Activated CD4-positive, alpha-beta T cell treated with anti-CD3 and anti-CD28 coated beads, Interleukin-2, amount 10 ng/mL, durations not matched to agents 7 days and 5 days (primary cell): Measurements from ENCODE around the gene GRM4. TPM values are rescaled to one million over a fixed set of nuclear protein-coding genes. Genes with fewer than 3 reads are reported as not detected.
A peak's percentile ranks its signal among the peaks of the same experiment; 100 is the strongest.

ENCODE experiments used
- CTCF ChIA-PET: fragments of 350-600 bp; sonication (Branson Sonifier 250); formaldehyde crosslinking; loops from one replicate; lab custom pipeline; 2021; ENCODE audit warnings: antibody characterized with exemption; lab: Charles Lee
- POLR2A ChIA-PET: fragments of 350-600 bp; sonication (Branson Sonifier 250); formaldehyde crosslinking; loops from one replicate; lab custom pipeline; 2021; ENCODE audit warnings: antibody characterized with exemption; lab: Charles Lee
- DNase-seq: peaks from one replicate; pipeline ENCODE4 v3.0.0-alpha.2; 2020
- H3K27ac Mint-ChIP-seq: one replicate; pipeline ENCODE4 v1.8.0; 2021; ENCODE audit warnings: mild to moderate bottlenecking, moderate library complexity, mixed read lengths
- H3K27me3 Mint-ChIP-seq: one replicate; pipeline ENCODE4 v1.8.0; 2021; ENCODE audit warnings: mixed read lengths
- H3K36me3 Mint-ChIP-seq: one replicate; pipeline ENCODE4 v1.8.0; 2021; ENCODE audit warnings: low read depth, mixed read lengths
- H3K4me1 Mint-ChIP-seq: one replicate; pipeline ENCODE4 v1.8.0; 2021; ENCODE audit warnings: mixed read lengths
- H3K4me3 Mint-ChIP-seq: one replicate; pipeline ENCODE4 v1.8.0; 2021; ENCODE audit warnings: mild to moderate bottlenecking, moderate library complexity, mixed read lengths
- H3K9me3 Mint-ChIP-seq: one replicate; pipeline ENCODE4 v1.8.0; 2021; ENCODE audit warnings: mixed read lengths
- total RNA-seq, 2 experiments: library from RNA; stranded (reverse); gene quantifications; one replicate each; pipeline ENCODE4 v1.2.3, GENCODE V29; 2021

The GRM4 gene
- total RNA-seq, 2 experiments from 2014 or later = not detected

DNA sequence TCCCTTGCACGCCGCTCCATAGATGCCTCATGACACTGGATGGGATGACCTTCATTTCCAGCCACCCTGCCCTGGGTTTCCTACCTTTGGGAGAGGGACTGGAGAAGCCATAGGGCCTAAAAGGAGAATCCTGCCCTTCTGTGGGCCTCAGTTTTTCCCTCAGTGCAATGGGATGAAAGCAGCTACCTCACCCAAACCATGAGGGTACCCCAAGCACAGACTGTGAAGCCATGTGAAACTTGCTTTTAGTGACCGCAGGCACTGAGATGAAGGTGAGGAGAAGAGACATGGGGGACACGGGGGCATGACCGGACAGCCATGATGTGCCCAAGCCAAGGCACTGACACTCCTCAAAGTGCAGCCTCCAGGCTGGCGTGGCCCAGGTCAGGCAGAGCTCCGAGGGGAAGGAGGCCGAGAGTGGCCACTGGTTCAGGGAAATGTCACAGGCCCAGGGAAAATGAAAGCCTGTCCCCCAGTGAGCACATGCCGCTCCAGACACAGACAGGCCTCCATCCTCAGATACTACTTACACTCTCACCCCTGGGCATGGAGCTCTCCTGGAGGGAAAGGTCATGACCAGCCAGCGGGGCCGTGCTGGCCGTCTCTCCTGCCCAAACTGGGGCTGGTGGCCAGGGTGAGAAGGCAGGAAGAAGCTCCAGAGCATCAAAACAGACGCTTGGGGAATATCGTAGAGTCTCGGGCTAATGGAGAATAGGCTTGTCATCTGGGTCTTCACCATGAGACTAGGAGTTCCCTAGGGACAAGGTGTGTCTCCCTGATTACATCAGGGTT lies 116.2 kb downstream of the GRM4 start:
- DNase-seq = no peak
- Mint-ChIP-seq H3K36me3 (no peaks in the 10 kb centered on the region), H3K27me3 (no peaks in the 10 kb centered on the region), H3K9me3 (no peaks in the 10 kb centered on the region), H3K4me3 (no peak overlapping the region), H3K4me1 (no peaks in the 10 kb centered on the region), H3K27ac (no peak overlapping the region)
- CTCF ChIA-PET = interaction anchor here (0.9 kb wide), 1 partner anchor 16 kb away, joined by 3 read pairs; no protein-coding TSS in a partner anchor
- POLR2A ChIA-PET = no interaction called here

GRCh38 chr6:34028691-34029360 lies 117.1 kb downstream of the GRM4 start:
- POLR2A ChIA-PET = interaction anchor here (0.6 kb wide), 1 partner anchor 208 kb away, joined by 3 read pairs; the partner anchor contains the start of gene HMGA1
- no peaks in the 10 kb centered on the region for H3K4me1 Mint-ChIP-seq

DNA sequence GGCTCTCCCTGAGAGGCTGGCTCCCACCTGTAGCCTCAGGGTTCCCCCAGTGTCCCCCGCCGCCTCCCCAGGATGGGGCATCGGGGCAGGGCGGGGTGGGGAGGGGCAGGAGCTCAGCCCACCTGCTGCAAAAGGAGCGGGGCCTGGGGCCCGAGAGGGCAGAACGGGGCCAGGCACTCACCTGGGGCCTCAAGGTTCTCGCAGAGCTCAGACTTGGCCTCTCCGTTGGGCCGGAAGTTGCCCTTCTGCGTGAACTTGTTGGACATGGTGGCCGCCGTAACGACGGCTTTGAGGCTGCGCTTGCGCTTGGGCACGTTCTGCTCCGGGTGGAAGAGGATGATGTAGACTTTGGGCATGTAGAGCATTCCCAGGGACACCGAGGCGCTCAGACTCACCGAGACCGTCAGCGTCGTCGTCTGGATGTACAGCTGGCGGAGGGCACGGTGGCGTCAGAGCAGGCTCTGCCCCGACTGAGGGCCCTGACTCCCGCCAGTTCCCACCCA lies 117.9 kb downstream of the GRM4 start:
- Mint-ChIP-seq H3K27ac (no peak overlapping the region), H3K27me3 (peaks cover 1% of the 10 kb centered on the region), H3K9me3 (no peaks in the 10 kb centered on the region), H3K4me3 (no peak overlapping the region), H3K36me3 (no peaks in the 10 kb centered on the region), H3K4me1 (no peaks in the 10 kb centered on the region)
- DNase-seq = no peak
- ChIA-PET CTCF (interaction anchor here (0.6 to 5.5 kb wide), 22 partner anchors 9 to 317 kb away, joined by 3 to 71 read pairs (median 4); partner anchors contain the start of gene UQCC2), POLR2A (no interaction called here)

More at GRCh38 chr6:34028691-34029360, 117.1 kb downstream of the GRM4 start:
- Mint-ChIP-seq H3K9me3 (no peaks in the 10 kb centered on the region), H3K27ac (no peak overlapping the region), H3K4me3 (no peak overlapping the region), H3K36me3 (no peaks in the 10 kb centered on the region), H3K27me3 (no peaks in the 10 kb centered on the region)
- no peak for DNase-seq
- CTCF ChIA-PET = interaction anchor here (0.7 to 5.5 kb wide), 9 partner anchors 9 to 318 kb away, joined by 3 to 71 read pairs (median 4); partner anchors contain the start of gene UQCC2

DNA sequence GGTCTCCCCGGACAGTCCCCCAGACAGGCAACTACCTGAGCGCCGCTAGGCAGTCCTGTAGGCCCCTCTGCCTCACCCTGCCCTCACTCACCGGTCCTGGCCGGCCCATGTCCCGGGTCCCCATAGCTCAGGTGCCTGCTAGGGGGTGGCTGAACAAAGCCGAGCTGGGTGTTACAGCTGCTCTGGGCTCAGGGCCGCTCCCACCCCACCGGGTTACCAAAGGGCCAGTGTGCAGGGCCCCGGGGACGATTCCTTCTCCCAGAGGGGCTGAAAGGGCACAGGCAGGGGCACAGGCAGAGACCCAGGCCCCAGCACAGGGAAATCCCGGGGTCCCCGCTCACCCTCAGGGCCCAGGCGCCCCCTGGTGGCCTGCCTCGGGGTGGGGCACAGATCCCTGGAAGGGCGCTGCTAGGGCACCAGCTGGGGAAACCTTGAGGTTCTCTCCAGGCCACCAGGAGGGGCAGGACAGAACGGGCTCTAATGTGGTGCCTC lies 118.4 kb downstream of the GRM4 start:
- Mint-ChIP-seq H3K36me3 (no peaks in the 10 kb centered on the region), H3K4me3 (no peak overlapping the region), H3K9me3 (no peaks in the 10 kb centered on the region), H3K4me1 (no peaks in the 10 kb centered on the region), H3K27ac (no peak overlapping the region), H3K27me3 (peaks cover 3% of the 10 kb centered on the region)
- POLR2A ChIA-PET = no interaction called here
- peak; percentile 63 for DNase-seq
- CTCF ChIA-PET = interaction anchor here (0.6 to 5.5 kb wide), 24 partner anchors 8 to 316 kb away, joined by 3 to 71 read pairs (median 3); partner anchors contain the start of gene UQCC2

GRCh38 chr6:34025861-34026260 lies 120.0 kb downstream of the GRM4 start:
- Mint-ChIP-seq H3K27ac (no peak overlapping the region), H3K9me3 (no peaks in the 10 kb centered on the region), H3K4me1 (no peaks in the 10 kb centered on the region), H3K27me3 (peaks cover 3% of the 10 kb centered on the region), H3K4me3 (no peak overlapping the region), H3K36me3 (no peaks in the 10 kb centered on the region)
- no peak for DNase-seq
- ChIA-PET POLR2A (no interaction called here), CTCF (interaction anchor here (0.6 to 5.5 kb wide), 3 partner anchors 38 to 354 kb away, joined by 3 to 71 read pairs (median 3); no protein-coding TSS in a partner anchor)

DNA sequence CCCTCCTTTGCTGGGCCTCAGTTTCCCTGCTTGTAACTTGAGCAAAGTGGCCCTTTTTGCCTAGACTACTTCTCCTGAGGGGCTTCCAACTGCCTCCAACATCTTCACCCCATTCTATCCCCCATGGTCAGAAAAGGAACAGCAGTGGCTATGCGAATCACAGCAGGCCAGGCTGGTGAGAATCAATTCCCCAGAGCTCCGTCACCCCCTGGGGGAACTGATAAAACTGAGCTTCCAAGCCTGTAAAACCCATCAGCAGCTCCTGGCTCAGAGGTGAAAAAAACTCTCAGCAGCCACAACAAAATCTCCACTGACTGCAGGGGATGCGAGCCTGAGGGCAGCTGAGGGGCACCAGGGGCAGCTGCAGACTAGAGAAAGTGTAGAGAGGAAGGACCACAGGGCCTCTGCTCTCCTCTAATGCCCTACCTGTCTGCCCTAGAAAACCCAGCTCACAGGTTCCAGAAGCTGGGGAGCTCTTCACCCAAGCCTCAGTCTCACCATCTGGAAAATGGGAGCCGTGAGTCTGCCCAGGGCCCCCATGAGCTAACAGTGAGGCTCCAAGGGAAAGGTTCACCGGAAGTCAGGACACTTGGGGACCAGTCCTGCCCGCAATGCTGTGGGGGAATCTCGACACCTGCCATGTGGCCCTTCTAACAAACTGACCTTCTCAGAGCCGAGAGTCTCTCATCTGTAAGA lies 120.6 kb downstream of the GRM4 start:
- peaks cover 3% of the 10 kb centered on the region for H3K27me3 Mint-ChIP-seq
- no peaks in the 10 kb centered on the region for H3K4me1 Mint-ChIP-seq
- no peaks in the 10 kb centered on the region for H3K36me3 Mint-ChIP-seq
- H3K27ac Mint-ChIP-seq = no peak overlapping the region
- ChIA-PET POLR2A (no interaction called here), CTCF (interaction anchor here (1.3 to 5.5 kb wide), 2 partner anchors 39 to 256 kb away, joined by 3 to 71 read pairs; no protein-coding TSS in a partner anchor)
- H3K4me3 Mint-ChIP-seq = no peak overlapping the region
- DNase-seq = no peak
- H3K9me3 Mint-ChIP-seq = no peaks in the 10 kb centered on the region

DNA sequence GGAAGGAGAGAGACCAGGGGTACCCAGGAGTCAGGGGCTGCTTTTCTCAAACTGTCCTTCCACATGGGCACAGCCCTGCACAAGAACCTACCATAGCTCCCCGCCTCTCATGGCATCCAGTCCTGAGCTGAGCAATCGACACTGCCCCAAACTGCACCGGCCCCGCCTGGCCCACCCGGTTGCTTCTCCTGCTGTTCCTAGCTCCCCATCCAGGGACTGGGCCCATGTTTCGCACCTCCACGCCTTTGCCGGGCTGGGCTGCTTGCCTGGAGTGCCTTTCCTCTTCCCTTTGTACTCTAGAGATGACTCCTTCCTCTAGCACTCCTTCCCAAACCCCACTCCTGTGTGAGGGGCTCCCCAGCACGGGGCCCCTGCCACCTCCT lies 123.0 kb downstream of the GRM4 start:
- H3K4me3 Mint-ChIP-seq = no peak overlapping the region
- H3K27me3 Mint-ChIP-seq = peaks cover 3% of the 10 kb centered on the region
- H3K27ac Mint-ChIP-seq = no peak overlapping the region
- H3K4me1 Mint-ChIP-seq = no peaks in the 10 kb centered on the region
- ChIA-PET POLR2A (no interaction called here), CTCF (no interaction called here)
- H3K36me3 Mint-ChIP-seq = no peaks in the 10 kb centered on the region
- no peaks in the 10 kb centered on the region for H3K9me3 Mint-ChIP-seq
- DNase-seq = no peak

GRCh38 chr6:34022250-34022872 lies 123.5 kb downstream of the GRM4 start:
- H3K9me3 Mint-ChIP-seq = no peaks in the 10 kb centered on the region
- ChIA-PET CTCF (no interaction called here), POLR2A (no interaction called here)
- no peak for DNase-seq
- no peaks in the 10 kb centered on the region for H3K4me1 Mint-ChIP-seq
- no peak overlapping the region for H3K4me3 Mint-ChIP-seq
- H3K27me3 Mint-ChIP-seq = peaks cover 3% of the 10 kb centered on the region
- no peaks in the 10 kb centered on the region for H3K36me3 Mint-ChIP-seq
- no peak overlapping the region for H3K27ac Mint-ChIP-seq

DNA sequence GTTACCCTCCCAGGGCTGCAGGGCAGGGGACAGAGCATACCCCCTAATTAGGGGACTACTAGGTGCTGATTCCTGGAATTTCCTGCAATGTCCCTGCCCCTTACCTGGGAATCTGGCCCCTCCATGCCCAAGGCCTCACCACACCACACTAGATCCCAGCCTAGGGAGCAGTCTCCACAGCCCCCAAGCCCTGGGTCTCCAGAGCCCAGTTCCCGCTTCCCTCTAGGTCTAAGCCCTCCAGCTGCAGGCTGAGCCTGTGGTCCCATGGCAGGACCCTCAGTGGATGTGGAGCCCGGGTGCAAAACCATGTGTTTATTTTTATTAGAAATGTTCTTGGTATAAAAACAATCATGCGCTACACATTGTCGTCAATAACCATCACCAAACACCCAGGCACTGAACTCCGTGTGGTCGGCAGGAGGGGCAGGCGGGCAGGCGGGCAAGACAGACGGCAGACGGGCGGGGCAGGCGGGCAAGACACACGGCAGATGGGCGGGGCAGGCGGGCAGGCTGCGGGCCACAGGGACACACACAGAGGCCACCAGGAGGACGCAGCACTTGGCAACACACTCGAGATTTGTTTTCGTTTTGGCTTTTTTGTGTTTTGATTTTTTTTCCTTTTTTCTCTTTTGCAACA lies 124.2 kb downstream of the GRM4 start:
- no peaks in the 10 kb centered on the region for H3K4me1 Mint-ChIP-seq
- DNase-seq = no peak
- POLR2A ChIA-PET = no interaction called here
- no peak overlapping the region for H3K27ac Mint-ChIP-seq
- no peaks in the 10 kb centered on the region for H3K9me3 Mint-ChIP-seq
- H3K4me3 Mint-ChIP-seq = no peak overlapping the region
- CTCF ChIA-PET = no interaction called here
- H3K27me3 Mint-ChIP-seq = peaks cover 3% of the 10 kb centered on the region
- no peaks in the 10 kb centered on the region for H3K36me3 Mint-ChIP-seq

DNA sequence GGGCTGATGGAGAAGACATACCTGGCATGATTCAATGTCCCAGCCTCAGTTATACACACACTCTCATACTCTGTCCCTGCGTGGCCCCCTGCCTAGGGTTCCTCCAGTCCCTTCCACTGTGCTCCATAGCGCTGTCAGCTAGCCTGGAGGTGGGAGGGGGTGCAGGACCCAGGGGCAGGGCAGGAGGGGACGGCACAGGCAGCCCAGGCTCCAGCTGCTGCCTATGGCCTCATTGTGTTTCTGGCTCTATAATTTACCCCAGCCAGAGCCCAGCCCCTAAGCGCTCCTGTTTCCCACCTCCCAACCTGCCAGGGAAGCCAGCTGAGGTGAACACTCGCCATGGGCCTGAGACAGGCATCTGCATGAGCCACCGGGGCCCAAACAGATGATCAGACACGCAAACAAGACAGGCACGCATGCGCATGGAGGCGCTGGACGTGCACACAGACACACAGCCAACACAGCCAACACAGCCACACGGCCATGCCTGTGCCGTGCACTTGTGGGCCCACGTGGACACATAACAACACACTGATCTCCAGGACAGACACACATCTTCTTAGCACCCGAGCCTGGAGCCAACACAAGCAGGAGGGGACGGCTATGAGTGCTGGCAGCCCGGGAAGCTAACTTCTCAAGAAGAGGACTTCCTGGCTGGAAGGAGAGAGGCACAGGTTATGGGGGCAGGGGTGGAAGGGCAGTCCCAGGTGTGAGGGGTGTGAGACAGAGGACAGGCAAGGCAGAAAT lies 124.9 kb downstream of the GRM4 start:
- ChIA-PET POLR2A (no interaction called here), CTCF (no interaction called here)
- H3K27ac Mint-ChIP-seq = no peak overlapping the region
- H3K9me3 Mint-ChIP-seq = no peaks in the 10 kb centered on the region
- H3K4me3 Mint-ChIP-seq = no peak overlapping the region
- H3K4me1 Mint-ChIP-seq = no peaks in the 10 kb centered on the region
- no peak for DNase-seq
- H3K36me3 Mint-ChIP-seq = no peaks in the 10 kb centered on the region
- H3K27me3 Mint-ChIP-seq = peaks cover 3% of the 10 kb centered on the region

DNA sequence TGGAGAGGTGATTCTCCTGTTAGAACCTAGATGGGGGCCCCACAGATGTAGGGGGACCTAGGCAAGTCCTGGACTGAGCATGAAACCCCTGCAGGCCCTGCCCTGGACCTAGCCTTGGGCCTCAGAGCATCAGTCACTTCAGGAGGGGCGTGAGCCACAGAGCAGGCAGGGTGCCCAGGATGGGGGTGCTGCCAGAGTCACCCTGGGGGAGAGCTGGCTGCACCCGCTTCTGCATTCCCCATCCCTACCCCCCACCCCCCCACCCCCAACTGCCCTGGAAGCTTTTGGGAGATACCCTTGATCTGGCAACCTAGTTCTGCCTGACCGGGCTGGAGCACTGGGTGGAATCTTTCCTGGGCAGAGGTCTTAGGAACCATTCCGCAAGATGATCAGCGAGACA lies 125.6 kb downstream of the GRM4 start:
- H3K4me1 Mint-ChIP-seq = no peaks in the 10 kb centered on the region
- ChIA-PET POLR2A (no interaction called here), CTCF (no interaction called here)
- DNase-seq = no peak
- peaks cover 3% of the 10 kb centered on the region for H3K27me3 Mint-ChIP-seq
- H3K27ac Mint-ChIP-seq = no peak overlapping the region
- no peaks in the 10 kb centered on the region for H3K36me3 Mint-ChIP-seq
- no peaks in the 10 kb centered on the region for H3K9me3 Mint-ChIP-seq
- no peak overlapping the region for H3K4me3 Mint-ChIP-seq
